ENCODE results near the gene ZNF608.

DNA sequence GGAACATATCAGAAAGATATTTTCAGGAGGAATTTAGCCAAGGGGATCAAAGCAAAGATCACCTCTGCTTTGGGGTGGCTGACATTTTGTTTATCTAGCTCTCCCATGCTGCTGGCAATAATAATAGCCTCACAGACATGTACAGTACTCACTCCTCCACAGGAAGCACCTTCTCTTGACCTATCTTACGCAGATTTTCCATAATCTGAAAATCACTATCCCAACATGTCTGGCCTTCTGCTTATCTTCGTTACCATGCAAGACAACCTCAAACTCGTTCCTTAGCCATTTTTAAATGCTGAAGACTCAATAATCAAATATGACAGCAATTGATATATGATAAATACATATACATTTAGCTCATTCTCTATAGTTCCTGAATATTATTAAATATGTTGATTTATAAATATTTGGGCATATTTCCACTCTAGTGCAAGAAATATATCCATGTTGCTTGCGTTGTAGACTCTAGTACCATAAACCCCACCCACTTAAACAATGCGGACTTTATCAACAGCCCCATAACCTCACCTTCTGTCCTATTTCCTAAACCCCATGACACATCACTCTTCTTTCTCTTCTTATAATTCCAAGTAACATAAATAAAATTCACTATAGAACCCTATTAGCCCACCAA, 18.0 kb downstream of the ZNF608 start:
- TF ChIP-seq, protein P1, sequence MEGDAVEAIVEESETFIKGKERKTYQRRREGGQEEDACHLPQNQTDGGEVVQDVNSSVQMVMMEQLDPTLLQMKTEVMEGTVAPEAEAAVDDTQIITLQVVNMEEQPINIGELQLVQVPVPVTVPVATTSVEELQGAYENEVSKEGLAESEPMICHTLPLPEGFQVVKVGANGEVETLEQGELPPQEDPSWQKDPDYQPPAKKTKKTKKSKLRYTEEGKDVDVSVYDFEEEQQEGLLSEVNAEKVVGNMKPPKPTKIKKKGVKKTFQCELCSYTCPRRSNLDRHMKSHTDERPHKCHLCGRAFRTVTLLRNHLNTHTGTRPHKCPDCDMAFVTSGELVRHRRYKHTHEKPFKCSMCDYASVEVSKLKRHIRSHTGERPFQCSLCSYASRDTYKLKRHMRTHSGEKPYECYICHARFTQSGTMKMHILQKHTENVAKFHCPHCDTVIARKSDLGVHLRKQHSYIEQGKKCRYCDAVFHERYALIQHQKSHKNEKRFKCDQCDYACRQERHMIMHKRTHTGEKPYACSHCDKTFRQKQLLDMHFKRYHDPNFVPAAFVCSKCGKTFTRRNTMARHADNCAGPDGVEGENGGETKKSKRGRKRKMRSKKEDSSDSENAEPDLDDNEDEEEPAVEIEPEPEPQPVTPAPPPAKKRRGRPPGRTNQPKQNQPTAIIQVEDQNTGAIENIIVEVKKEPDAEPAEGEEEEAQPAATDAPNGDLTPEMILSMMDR (IDR thresholded peaks at IDR 0.05; ENCODE audit: low read depth, low read length): no peak
- TF ChIP-seq POLR2A (IDR thresholded peaks at IDR 0.05; ENCODE audit: extremely low read depth, insufficient read length) (no peak), MYC (IDR thresholded peaks at IDR 0.05; ENCODE audit: low read depth, low read length) (no peak)
